NOMO-1 (cell line): ENCODE measurements around the gene MBD4.
A peak's percentile ranks its signal among the peaks of the same experiment; 100 is the strongest.
"Not testable (repeated sequence)": the region's sequence is repeated elsewhere in the genome, so short reads cannot be mapped to it uniquely, and the experiment has no call there.

ENCODE experiments used
- DNase-seq, 2 experiments: peaks; one replicate each; lab custom pipeline; 2025; ENCODE audit not compliant: unreplicated experiment in 2 of 2; lab: John Stamatoyannopoulos, UW

Gene MBD4

DNA sequence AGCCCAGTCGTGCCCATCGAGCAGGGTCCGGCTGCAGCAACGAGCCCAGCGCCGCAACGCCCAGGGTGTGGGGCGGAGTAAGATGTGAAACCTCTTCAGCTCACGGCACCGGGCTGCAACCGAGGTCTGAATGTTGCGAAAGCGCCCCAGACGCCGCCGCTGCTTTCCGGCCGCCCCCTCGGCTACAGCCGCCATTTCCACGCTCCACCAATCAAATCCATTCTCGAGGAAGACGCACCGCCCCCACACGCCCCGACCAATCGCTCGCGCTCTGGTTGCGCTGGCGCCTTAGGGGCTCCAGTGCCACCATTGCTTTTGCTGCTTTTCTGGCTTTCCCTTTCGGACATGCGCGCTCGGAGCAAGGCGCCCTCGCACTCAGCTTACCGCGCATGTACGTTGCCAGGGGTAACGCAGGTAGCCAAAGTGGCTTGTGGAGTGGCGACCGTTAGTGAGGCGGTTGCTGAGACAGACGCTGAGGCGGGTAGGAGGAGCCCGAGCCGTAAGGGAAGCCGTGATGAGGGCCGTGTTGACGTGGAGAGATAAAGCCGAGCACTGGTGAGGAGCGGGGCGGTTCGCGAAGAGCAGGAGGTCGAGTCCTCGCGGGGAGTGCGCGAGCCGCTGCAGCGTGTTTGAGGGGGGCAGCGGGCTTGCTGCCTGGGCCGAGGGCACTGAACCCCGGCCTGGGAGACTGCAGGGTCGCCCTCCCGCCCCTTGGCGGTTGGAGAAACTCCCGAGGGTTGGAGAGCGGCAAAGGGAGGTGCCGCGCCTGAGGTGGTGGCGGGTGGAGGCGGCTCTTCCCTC lies at the start of gene MBD4, which contains the start of gene IFT122:
Gene MBD4 (minus strand): TSS at position 132 of the 801 bp plus-strand sequence. CDS start 115 bp downstream, at position 17.
Gene IFT122 (plus strand): TSS at position 408 of the 801 bp plus-strand sequence. CDS start 107 bp downstream, at position 515.
- DNase-seq = peak; percentile 100

DNA sequence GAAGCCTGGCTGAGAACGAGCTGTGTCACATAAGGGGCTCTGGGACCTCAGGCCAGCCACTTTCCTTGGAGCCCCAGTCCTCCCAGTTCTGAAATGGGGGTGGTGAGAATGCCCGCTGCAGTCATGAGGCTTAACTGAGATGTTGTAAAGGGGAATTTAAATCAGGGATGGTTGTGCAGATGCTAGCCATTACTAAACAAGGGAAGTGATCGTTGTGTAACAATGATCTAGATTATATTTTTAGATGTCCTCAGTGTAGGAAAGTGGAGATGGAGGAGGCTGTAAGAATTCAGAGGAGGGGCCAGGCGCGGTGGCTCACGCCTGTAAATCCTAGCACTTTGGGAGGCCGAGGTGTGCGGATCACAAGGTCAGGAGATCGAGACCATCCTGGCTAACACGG lies 49.5 kb upstream of the MBD4 start:
- peak; percentile 62 to 78 for DNase-seq

GRCh38 chr3:129487868-129488335 lies 48.2 kb upstream of the MBD4 start:
- not testable (repeated sequence) for DNase-seq

- no peak for DNase-seq
These were observed 47.6 kb upstream of the MBD4 start for GRCh38 chr3:129487183-129487867.

GRCh38 chr3:129486664-129487035 lies 46.9 kb upstream of the MBD4 start:
- no peak for DNase-seq

GRCh38 chr3:129485721-129486663 lies 46.2 kb upstream of the MBD4 start:
- peak; percentile 20 to 24 for DNase-seq

GRCh38 chr3:129485146-129485545 lies 45.4 kb upstream of the MBD4 start:
- not testable (repeated sequence) for DNase-seq

DNA sequence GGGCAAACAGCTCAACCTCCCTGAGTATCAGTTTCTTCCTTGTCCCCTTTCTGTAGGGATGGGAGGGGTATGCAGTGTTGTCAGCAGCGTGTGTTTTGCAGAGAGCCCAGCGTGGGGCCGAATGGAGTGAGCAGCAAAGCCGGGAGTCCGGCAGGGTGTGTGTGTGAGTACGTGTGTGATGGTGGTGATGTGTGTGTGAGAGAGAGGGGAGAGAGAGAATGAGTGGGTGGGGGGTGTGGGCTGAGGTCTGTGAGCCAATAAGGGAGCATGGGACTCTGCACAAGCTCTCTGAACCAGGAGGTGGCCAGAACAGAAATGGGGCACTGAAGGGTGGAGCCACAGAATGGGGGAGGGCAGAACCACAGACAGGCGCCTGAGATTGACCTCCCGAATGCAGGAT lies 44.1 kb upstream of the MBD4 start:
- DNase-seq = no peak

DNA sequence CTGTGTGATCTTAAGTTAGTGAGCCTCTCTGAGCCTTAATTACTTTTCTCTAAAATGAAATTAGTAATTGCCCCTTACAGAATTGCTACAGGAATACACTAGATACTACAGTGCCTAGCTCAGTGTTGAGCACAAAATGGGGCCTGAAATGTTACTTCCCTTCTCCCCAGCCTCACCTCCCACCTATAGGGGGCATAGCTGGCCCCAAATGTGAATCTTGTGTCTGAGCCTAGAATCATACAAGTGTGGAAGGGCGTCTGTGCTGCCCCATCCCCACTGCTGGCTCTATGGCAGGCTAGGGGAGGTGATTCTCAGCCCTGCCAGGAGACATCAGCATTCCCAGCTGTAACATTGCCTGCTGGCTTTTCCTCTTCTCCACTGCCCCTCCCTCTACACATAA lies 43.0 kb upstream of the MBD4 start:
- DNase-seq = no peak

DNA sequence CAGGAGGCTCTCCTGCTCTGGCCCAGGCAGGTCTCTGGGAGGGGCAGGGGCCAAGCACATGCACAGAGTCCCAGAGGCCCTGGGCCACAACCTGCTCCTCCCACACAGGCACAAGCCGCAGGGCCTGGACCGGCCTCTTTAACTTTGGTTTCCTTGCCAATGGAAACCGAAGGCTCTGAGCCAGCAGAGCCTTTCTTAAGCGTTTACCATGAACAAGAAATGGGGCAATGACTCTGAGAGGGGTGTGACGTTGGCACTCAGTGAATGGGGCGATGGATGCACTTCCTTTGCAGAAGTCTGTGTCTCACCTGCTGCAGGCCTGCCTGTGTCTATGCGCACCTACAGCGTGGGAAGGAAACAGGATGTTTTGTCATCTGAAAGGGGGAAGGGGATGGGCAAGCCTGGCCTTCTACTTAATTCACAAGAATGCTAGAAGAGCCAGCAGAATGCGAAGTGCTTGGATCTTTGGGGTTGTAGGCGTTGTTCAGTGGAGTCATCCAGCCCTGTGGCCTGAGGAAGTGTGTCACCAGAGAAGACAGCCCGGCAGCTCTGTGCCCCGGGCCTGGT lies 42.1 kb upstream of the MBD4 start:
- DNase-seq = no peak

- DNase-seq = not testable (repeated sequence)
These were observed 41.5 kb upstream of the MBD4 start for GRCh38 chr3:129481225-129481765.

- no peak for DNase-seq
These were observed 36.8 kb upstream of the MBD4 start for GRCh38 chr3:129476586-129476985.

DNA sequence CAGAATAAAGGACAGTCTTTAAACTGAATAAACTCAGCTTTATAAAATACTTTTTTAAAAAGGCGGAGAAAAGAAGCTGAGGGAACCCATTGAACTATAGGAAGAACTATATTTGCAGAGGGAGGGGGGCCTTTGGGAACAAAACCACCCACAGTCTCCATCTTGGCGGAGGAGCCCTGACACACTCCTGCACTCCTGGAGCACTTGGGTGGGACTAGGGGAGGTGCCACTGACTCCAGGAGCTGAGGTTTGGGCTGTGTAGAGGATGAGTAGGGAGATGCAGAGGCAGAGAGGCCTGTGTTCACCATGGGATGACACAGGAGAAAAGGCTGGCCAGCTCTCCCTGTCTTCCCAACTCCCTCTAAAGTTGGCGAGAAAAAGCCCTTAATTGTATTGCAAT lies 36.1 kb upstream of the MBD4 start:
- no peak for DNase-seq

GRCh38 chr3:129474984-129475804 lies 35.4 kb upstream of the MBD4 start:
- DNase-seq = no peak

DNA sequence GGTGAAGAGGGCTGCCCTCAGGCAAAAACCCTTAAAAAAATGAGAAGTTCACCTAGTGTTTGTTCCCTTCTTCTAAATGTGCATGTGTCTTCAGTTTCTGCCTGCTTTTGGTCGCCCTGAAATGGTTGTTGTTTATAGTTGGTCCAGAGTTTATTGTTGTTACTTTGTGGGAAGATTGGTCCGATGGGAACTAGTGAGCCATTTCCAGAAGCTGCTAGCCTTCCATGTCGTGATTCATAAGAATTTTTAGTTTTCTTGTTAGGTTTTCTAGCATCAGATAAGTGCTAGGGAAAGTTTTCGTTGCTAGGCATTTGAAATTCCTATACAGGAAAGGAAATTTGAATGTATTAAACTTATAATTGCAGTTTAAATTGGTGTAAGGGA lies 34.0 kb upstream of the MBD4 start:
- no peak for DNase-seq

GRCh38 chr3:129473067-129473768 lies 33.5 kb upstream of the MBD4 start:
- no peak for DNase-seq

DNA sequence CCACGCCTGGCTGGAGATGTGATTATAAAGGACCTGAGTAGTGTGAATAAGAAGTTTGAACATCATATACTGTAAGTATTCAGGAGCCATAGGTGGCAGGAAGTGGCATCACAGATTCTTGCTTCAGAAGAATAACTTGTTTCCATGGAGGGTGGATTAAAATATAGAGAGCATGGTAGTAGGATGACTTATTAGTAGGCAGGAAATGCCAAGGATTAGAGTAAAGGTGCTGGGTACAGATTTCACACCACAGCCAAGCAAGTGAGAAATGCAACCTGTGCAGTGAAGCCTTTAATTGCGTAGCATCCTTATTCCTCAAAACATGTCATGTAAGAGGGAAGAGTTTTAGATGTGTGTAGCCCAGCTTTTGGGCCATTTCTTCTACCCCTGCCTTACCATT lies 31.1 kb upstream of the MBD4 start:
- DNase-seq = no peak

DNA sequence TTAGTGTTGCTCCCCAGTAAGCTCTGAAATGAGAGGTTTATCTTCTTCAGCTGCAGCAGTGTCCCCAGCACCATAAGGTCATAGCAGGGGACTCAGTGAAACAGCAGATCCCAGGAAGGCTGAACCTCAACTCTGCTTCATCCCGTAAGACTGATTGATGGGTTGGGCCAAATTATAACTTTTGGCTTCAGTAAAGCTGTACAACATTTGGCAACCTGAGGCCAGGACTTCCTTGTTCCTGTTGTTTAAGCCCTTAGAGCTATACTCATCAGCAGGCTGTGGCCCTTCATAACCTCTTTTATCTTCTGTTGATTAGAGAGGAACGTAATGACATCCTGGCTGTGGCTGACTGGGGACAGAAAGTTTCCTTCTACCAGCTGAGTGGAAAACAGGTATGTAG lies 29.3 kb upstream of the MBD4 start:
- DNase-seq = no peak

- DNase-seq = no peak
These were observed 28.2 kb upstream of the MBD4 start for GRCh38 chr3:129467932-129468331.
